Hematopoietic multipotent progenitor cell treated with erythropoietin and hydrocortisone succinate and interleukin-3 and kit ligand, for 15 days (in vitro differentiated cells): Measurements from ENCODE around the gene ATP9B.
"Not testable (repeated sequence)": the region's sequence is repeated elsewhere in the genome, so short reads cannot be mapped to it uniquely, and the experiment has no call there.

Source experiments
- DNase-seq: peaks from one replicate; pipeline ENCODE4 v3.0.0-alpha.2; 2015; ENCODE audit warnings: low spot score

Gene ATP9B

GRCh38 chr18:79136742-79137141 is 67.5 kb downstream of the ATP9B start:
- no peak for DNase-seq

DNA sequence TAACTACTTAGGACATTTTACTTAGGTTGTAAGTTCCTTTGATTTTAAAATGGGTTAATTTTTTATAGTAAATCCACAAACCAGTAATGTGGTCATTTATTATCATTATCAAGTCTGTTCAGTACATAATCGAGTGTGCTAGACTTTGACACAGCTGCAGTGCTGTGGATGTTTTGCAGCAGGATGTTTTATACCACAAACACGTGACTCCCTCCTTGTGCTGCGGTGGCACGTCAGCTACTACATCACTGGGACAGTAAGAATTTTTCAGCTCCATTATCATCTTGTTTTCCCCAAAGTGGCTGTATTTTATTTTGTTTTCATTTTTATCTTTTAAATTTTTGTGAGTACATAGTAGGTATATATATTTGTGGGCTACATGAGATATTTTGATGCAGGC is 70.0 kb downstream of the ATP9B start:
- DNase-seq: no peak

DNA sequence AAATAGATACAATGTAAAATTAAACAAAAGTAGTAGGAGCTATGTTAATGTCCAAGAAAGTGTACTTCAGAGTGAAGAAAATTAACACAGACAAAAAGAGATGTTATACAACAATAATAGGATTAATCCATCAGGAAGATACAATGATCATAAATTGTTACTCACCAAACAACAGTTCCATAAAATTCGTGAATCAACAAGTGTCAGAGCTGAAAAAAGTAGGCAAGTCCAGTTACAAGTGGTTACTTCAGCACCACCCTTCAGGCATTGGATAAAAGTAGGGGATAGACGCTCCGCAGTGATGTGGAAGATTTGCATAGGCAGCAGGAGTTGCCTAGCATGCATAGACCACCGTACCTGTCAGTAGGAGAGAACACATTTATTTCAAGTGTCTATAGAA is 77.8 kb downstream of the ATP9B start:
- DNase-seq: no peak

GRCh38 chr18:79151191-79151590 is 82.0 kb downstream of the ATP9B start:
- no peak for DNase-seq

DNA sequence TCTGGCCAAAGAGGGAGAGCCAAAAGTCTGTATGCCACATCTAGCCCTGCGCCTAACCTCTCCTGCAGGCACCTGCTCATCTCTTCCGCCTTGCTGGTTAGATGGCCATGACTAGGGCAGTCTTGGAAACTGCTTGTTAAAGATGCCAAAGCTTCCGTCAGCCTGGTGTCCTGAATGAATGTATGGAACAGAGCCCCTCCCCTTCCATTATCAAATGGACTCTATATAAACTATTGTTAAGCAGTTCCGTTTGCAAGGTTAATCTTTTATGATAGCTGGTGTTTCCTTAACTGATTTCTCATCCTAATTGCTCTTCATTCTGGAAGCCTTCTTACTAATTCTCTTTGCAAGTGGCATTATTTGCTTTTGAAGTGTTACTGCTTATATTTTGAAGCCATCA is 87.1 kb downstream of the ATP9B start:
- DNase-seq: no peak

DNA sequence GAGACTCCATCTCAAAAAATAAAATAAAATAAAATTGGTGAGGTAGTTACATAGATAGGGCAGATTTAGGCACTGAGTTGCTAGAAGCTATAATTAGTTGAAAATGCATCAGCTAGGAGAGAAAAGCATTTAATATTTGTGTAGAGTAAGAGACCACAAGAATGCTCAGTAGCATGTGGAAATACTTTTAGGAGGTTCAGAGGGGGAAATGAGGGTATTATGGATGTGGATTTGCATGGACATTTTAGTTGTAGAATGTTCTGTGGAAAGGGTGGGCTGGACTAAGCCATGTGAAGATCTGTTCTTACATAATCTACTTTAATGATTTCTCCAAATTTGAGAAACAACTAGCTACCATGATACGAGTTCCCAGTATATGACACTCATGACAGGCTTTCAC is 95.5 kb downstream of the ATP9B start:
- DNase-seq: no peak

DNA sequence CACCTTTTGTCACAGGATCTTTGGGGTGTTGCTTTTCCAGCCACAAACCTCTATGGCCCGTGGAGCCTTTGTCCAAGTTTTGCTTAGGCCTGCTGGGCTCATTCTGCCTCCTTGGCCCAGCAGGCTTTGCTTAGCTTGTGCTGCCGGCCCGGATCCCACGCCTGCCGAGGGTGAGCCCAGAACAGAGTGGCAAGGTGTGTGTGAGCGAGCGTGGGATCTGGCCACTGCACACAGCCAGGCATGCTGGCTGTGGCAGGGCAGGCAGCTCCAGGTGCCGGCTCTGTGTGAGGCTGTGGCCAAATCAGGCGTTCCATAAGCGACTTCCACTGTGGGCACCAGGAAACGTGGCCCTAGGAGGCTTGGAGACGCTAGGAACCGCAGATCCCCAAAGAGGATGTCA is 97.5 kb downstream of the ATP9B start:
- no peak for DNase-seq

- no peak for DNase-seq
Measured at GRCh38 chr18:79167526-79168190, 98.5 kb downstream of the ATP9B start.

DNA sequence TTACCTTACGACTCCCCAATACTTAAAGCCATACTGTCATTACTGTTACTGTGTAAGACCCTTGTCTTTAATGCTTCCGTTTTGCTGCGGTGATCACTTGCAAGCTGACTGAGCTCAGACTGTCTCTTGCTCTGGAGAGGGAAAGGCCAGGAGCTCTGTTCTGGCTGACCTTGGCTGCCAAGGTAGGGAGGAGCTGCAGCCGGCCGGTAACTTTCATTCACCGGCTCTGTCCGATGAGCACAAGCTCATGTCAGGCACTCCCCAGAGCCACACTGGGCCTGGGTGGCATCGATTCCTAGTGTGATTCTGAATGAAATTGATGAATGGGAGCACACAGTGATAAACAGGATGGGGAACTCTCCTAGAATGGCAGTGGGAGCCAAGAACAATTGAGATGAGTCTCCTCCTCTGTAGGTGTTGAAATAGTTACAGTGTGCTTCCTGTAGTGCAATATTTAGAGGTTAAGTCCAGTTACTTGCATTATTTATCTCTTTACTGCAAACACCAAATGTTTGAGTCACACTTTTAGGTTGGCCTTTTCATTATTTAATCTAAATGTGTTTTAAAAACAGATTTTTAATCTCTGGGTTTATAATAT is 100.9 kb downstream of the ATP9B start:
- no peak for DNase-seq

GRCh38 chr18:79172331-79172730 is 103.1 kb downstream of the ATP9B start:
- not testable (repeated sequence) for DNase-seq

GRCh38 chr18:79173742-79174141 is 104.5 kb downstream of the ATP9B start:
- no peak for DNase-seq

DNA sequence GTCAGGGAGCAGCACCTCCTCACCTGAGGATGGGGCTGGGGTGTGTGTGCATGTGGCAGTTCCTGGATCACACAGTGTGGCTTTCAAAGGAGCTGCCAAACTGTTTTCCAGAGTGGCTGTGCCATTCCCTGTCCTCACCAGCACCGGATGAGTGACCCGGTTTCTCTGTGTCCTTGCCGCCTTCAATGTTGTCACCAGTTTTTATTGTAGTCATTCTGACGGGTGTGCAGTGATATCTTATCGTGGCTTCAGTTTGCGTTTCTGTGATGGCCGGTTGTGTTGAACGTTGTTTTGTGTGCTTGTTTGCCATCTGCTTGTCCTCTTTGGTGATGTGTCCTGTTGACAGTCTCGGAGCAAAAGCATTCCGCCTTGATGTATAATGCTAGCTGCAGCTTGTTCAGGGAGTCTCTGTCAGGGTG is 108.9 kb downstream of the ATP9B start:
- DNase-seq: no peak

DNA sequence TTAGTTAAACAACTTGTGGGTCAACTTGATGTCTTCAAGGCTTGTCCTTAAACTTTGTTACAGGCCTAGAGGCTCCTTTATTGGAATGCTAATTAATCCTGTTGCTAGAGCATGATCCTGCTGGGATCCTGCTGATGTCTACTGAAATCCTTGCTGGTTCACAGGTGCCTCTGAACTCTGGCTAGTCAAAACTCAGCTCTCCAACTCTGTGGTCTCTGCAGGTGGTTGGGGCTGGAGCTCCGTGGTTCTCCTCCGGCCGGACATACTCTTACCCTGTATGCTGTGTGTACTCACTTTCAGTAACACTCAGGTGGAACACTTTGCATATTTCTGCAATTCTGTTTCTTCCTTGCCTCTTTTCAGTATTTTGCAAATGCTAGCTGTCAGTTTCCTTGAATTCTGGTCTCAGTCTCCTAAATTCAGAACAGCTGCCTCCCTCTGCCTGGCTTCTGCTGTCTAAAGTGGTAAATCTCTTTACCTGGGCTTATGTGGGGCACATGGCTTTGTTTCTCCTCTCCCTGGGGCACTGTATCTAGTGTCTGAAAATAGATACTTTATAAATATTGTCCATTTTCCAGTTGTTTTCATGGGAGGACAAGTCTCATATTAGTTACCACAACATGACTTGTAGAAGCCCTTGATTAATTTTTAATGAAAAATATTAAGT is 113.0 kb downstream of the ATP9B start:
- DNase-seq: no peak

DNA sequence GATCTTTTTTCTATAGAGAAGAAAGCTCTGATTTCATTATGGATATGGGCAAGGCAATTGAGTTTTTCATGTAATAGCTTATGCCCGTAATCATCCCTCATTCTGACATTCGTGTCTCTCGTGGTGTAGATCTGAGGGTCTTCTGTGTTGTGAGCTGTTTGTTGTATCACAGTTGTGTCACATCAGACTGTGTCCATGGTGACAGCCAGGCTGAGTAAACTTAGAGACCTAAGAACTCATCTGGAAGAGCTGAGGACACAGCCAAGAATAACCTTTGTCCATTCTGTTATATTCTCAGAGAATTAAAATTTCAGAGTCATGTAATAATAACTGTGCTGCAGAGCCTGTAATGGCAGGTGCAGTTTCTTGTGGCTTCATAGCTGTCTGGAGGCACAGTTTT is 116.5 kb downstream of the ATP9B start:
- DNase-seq: no peak

DNA sequence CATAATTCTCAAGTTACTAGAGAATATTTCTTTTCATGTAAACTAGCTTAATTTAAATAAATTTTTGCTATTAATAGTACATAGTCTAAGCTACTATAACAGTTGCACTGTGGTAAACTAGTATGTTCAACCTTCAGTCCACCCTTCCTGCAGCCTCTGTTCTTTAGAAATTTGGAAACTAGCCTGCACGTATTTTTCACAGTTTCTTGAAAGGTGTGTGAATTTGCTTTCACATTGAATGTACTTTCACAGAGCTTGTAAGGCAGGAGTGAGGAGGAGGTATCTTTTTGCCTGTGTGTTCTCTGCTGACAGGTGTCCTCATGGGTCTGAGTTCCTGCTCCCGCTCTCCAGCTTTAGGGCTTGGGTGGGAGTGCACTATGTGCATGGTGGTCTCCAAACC is 117.5 kb downstream of the ATP9B start:
- DNase-seq: no peak

- no peak for DNase-seq
Measured at GRCh38 chr18:79187532-79188277, 118.5 kb downstream of the ATP9B start.

DNA sequence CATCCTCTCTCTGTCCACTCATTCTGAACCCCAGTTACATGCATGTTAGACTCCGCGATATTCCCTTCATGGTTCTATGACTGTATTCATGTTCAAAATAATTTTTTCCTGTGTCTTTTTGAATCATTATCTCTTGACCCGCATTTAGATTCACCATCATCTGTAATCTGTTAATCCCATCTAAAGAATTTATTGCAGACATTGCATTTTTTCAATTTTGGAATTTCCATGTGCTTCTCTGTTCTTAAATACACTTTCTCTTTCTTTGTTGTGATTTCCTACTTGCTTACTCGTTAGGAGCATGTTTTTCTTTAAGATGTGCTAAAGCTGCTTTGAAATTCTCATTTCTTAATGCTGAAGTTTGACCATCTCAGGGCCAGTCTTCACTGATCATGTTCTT is 122.2 kb downstream of the ATP9B start:
- no peak for DNase-seq

- DNase-seq: no peak
Measured at GRCh38 chr18:79191956-79192355, 122.8 kb downstream of the ATP9B start.

GRCh38 chr18:79193826-79194225 is 124.6 kb downstream of the ATP9B start:
- no peak for DNase-seq

GRCh38 chr18:79195716-79196683 is 126.8 kb downstream of the ATP9B start:
- no peak for DNase-seq

DNA sequence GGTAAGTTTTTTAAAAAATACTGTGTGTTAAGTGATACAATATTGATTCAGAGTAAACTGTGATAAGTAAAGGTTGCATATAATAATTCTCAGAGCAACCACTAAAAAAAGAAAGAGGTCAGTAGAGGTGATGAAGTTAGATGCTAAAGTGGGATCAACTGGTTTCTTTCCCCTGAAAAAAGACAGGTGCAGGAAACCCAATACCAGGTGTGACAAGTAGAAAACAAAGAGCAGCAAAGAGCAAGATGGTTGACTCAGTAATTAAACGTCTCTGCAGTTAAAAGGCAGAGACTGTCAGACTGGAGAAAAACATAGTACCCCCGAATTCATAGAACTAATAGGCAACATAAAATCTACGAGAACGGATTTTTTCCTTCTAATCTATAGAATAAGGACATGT is 128.3 kb downstream of the ATP9B start:
- no peak for DNase-seq
